HG03060 (cell line): Measurements from ENCODE around the gene TSSK2.

Experiments used
- ATAC-seq: cut with Tn5 transposase; IDR thresholded peaks from one replicate; pipeline ENCODE4 v1.9.1; 2021; ENCODE audit warnings: low read depth, moderate number of reproducible peaks; ENCODE audit not compliant: unreplicated experiment

Gene TSSK2

GRCh38 chr22:19179497-19180048 lies 48.5 kb downstream of the TSSK2 start:
- no peak for ATAC-seq

- ATAC-seq: no peak
Observed at GRCh38 chr22:19180234-19180633, 49.1 kb downstream of the TSSK2 start.

- ATAC-seq: no peak
Observed at GRCh38 chr22:19180740-19181410, 49.8 kb downstream of the TSSK2 start.

- ATAC-seq: no peak
Observed at GRCh38 chr22:19181786-19182471, 50.8 kb downstream of the TSSK2 start.
